ENCODE data around the gene TAGLN2. TPM values are rescaled to one million over a fixed set of nuclear protein-coding genes. Genes with fewer than 3 reads are reported as not detected.

TAGLN2 gene
- total RNA-seq, 4 donors from 2014 or later = 104 to 170 (median 151) TPM

GRCh38 chr1:159930216-159930615 lies 4.9 kb upstream of the TAGLN2 start:
- H3K9me3 ChIP-seq = no peaks in the 10 kb centered on the region
- peaks cover 17% of the 10 kb centered on the region in 2 donors for H3K4me1 ChIP-seq
- no peak overlapping the region for H3K27ac ChIP-seq
- TF ChIP-seq CTCF (IDR thresholded peaks at IDR 0.05) (no peak), POLR2A (IDR thresholded peaks at IDR 0.05) (no peak)
- H3K36me3 ChIP-seq = no peaks in the 10 kb centered on the region
- no peak for DNase-seq
- intact Hi-C loops (cut with DNase I) = no loop called here
- H3K4me3 ChIP-seq (replicated peaks in 1 of 3) = no peak overlapping the region
- H3K27me3 ChIP-seq = no peaks in the 10 kb centered on the region
- WGBS, 2 donors = 92 to 96% methylated on average over 6 to 10 of the region's 11 CpGs

- no peaks in the 10 kb centered on the region for H3K36me3 ChIP-seq
- no peak overlapping the region for H3K27ac ChIP-seq
- intact Hi-C loops (cut with DNase I) = loop anchor here (10.0 kb wide), 1 partner anchor 165 kb away; the partner anchor contains the start of gene IGSF8
- H3K4me3 ChIP-seq (replicated peaks in 1 of 3) = no peak overlapping the region
- H3K9me3 ChIP-seq = no peaks in the 10 kb centered on the region
- no peaks in the 10 kb centered on the region for H3K27me3 ChIP-seq
- 86% methylated on average over 28 to 48 of the region's 48 CpGs for WGBS, 2 donors
- H3K4me1 ChIP-seq = peaks cover 17% of the 10 kb centered on the region in 2 donors
- no peak for TF ChIP-seq POLR2A (IDR thresholded peaks at IDR 0.05)
- no peak for TF ChIP-seq CTCF (IDR thresholded peaks at IDR 0.05)
- DNase-seq = no peak
Observed at GRCh38 chr1:159929155-159930051, 4.1 kb upstream of the TAGLN2 start.

GRCh38 chr1:159928491-159929050 lies 3.3 kb upstream of the TAGLN2 start:
- H3K4me1 ChIP-seq = peaks cover 18 to 25% of the 10 kb centered on the region in 2 donors
- no peaks in the 10 kb centered on the region for H3K36me3 ChIP-seq
- no peak for TF ChIP-seq CTCF (IDR thresholded peaks at IDR 0.05)
- no peak for TF ChIP-seq POLR2A (IDR thresholded peaks at IDR 0.05)
- DNase-seq = no peak
- 92 to 97% methylated on average over 9 to 11 of the region's 18 CpGs for WGBS, 2 donors
- H3K27ac ChIP-seq = no peak overlapping the region
- H3K4me3 ChIP-seq (replicated peaks in 1 of 3) = no peak overlapping the region
- H3K27me3 ChIP-seq = no peaks in the 10 kb centered on the region
- intact Hi-C loops (cut with DNase I) = loop anchor here (10.0 kb wide), 1 partner anchor 166 kb away; the partner anchor contains the start of gene IGSF8
- H3K9me3 ChIP-seq = no peaks in the 10 kb centered on the region

- intact Hi-C loops (cut with DNase I) = loop anchor here (10.0 kb wide), 1 partner anchor 167 kb away; the partner anchor contains the start of gene IGSF8
- 87% methylated on average over 13 of the region's 13 CpGs for WGBS, 2 donors
- H3K9me3 ChIP-seq = no peaks in the 10 kb centered on the region
Observed at GRCh38 chr1:159927849-159928431, 2.6 kb upstream of the TAGLN2 start.

More at GRCh38 chr1:159927849-159928431, 2.6 kb upstream of the TAGLN2 start:
- no peaks in the 10 kb centered on the region for H3K27me3 ChIP-seq
- DNase-seq = no peak
- TF ChIP-seq CTCF (IDR thresholded peaks at IDR 0.05) (no peak), POLR2A (IDR thresholded peaks at IDR 0.05) (no peak)
- H3K27ac ChIP-seq = no peak overlapping the region
- peaks cover 24 to 32% of the 10 kb centered on the region in 2 donors for H3K4me1 ChIP-seq
- no peaks in the 10 kb centered on the region for H3K36me3 ChIP-seq
- no peak overlapping the region for H3K4me3 ChIP-seq (replicated peaks in 1 of 3)
